Fibroblast of lung (primary cell): Measurements from ENCODE around the gene MAPKAP1. TPM values are rescaled to one million over a fixed set of nuclear protein-coding genes. Genes with fewer than 3 reads are reported as not detected.

Experiments
- DNase-seq, 2 donors: peaks; one replicate each; pipeline versions ENCODE4 v3.0.0 to v3.0.0-alpha.2; 2010; ENCODE audit warnings: low read depth in 2 of 2
- H2AFZ ChIP-seq: 2 replicates; pipeline ENCODE4 v1.5.1; 2012; ENCODE audit warnings: low read length, control low read depth, inconsistent platforms
- H3K27ac ChIP-seq: 2 replicates; pipeline ENCODE4 v1.5.1; 2011; ENCODE audit warnings: low read length, control low read depth; ENCODE audit not compliant: insufficient read depth
- H3K27me3 ChIP-seq: 2 replicates; pipeline ENCODE4 v1.5.1; 2011; ENCODE audit warnings: mild to moderate bottlenecking, low read length; ENCODE audit not compliant: control insufficient read depth, insufficient read depth
- H3K36me3 ChIP-seq: 2 replicates; pipeline ENCODE4 v1.5.1; 2011; ENCODE audit warnings: low read length; ENCODE audit not compliant: control insufficient read depth, insufficient read depth
- H3K4me1 ChIP-seq: 2 replicates; pipeline ENCODE4 v1.5.1; 2011; ENCODE audit warnings: low read length; ENCODE audit not compliant: control insufficient read depth, insufficient read depth; ENCODE audit errors: extremely low read depth
- H3K4me2 ChIP-seq: 2 replicates; pipeline ENCODE4 v1.5.1; 2011; ENCODE audit warnings: low read length, control low read depth; ENCODE audit not compliant: insufficient read depth; ENCODE audit errors: extremely low read depth
- H3K4me3 ChIP-seq, 4 experiments: fragments of 200-600 bp in 1 of 4; sonication (generic) in 1 of 4; replicated peaks in 1 of 4; 2 replicates each; pipeline ENCODE4 v1.5.1; 2011 to 2016; ENCODE audit warnings: low read length in 4 of 4, low read depth in 3 of 4, mild to moderate bottlenecking in 3 of 4, control low read depth in 2 of 4, inconsistent platforms in 1 of 4, mixed read lengths in 1 of 4; ENCODE audit not compliant: insufficient read depth in 1 of 4; ENCODE audit errors: control extremely low read depth in 1 of 4
- H3K79me2 ChIP-seq: 2 replicates; pipeline ENCODE4 v1.5.1; 2012; ENCODE audit warnings: mild to moderate bottlenecking, low read length, inconsistent platforms; ENCODE audit not compliant: control insufficient read depth, insufficient read depth
- H3K9ac ChIP-seq: 2 replicates; pipeline ENCODE4 v1.5.1; 2011; ENCODE audit warnings: mild to moderate bottlenecking, low read length, control low read depth; ENCODE audit not compliant: insufficient read depth
- H3K9me3 ChIP-seq: 2 replicates; pipeline ENCODE4 v1.5.1; 2012; ENCODE audit warnings: low read depth, low read length; ENCODE audit not compliant: control insufficient read depth, insufficient read depth
- H4K20me1 ChIP-seq: 2 replicates; pipeline ENCODE4 v1.5.1; 2011; ENCODE audit warnings: low read length; ENCODE audit not compliant: control insufficient read depth, insufficient read depth; ENCODE audit errors: extremely low read depth
- CTCF ChIP-seq, 2 donors: IDR thresholded peaks in 1 of 2; conservative IDR thresholded peaks in 1 of 2; 1 replicate in 1 of 2; 2 replicates in 1 of 2; pipeline ENCODE4 v1.5.1; 2011 to 2012; ENCODE audit warnings: low read length in 2 of 2, control low read depth in 1 of 2, inconsistent platforms in 1 of 2, low read depth in 1 of 2, mild to moderate bottlenecking in 1 of 2
- EZH2 ChIP-seq: IDR thresholded peaks from 2 replicates; pipeline ENCODE4 v1.5.1; 2012; ENCODE audit warnings: low read length, control low read depth, mild to moderate bottlenecking; ENCODE audit errors: missing control alignments
- polyA plus RNA-seq, 2 donors: library from polyadenylated mRNA; depleted of rRNA in 1 of 2; stranded (reverse) in 1 of 2; unstranded in 1 of 2; fragments of >200 nt; gene quantifications; 2 replicates each; pipeline ENCODE4 v1.2.1, GENCODE V29; 2011 to 2012; ENCODE audit warnings: missing spikeins in 1 of 2
- total RNA-seq: library from RNA; depleted of rRNA; stranded (reverse); fragments of >200 nt; gene quantifications from 2 replicates; pipeline ENCODE4 v1.2.1, GENCODE V29; 2014

The MAPKAP1 gene
- total and polyA plus RNA-seq, 2 donors (not counting 1 experiment from before 2014, with no cell fraction given) = 63.7 to 127 TPM

- Histone ChIP-seq H3K4me3 (no peak overlapping the region), H4K20me1 (no peaks in the 10 kb centered on the region), H3K9ac (no peak overlapping the region), H3K4me2 (no peak overlapping the region), H3K27me3 (no peaks in the 10 kb centered on the region), H3K4me1 (no peaks in the 10 kb centered on the region), H3K79me2 (no peaks in the 10 kb centered on the region), H2AFZ (no peak overlapping the region), H3K9me3 (no peaks in the 10 kb centered on the region), H3K36me3 (no peaks in the 10 kb centered on the region), H3K27ac (no peak overlapping the region)
- no peak for TF ChIP-seq CTCF (conservative IDR thresholded peaks at IDR 0.05 in 1 of 2, IDR thresholded peaks at IDR 0.05 in 1 of 2; ENCODE audit: low read depth in 1 of 2, low read length in 2 of 2)
- TF ChIP-seq EZH2 = no peak
- no peak for DNase-seq
Measured at GRCh38 chr9:125432715-125433385, 274.2 kb downstream of the MAPKAP1 start.

- no peaks in the 10 kb centered on the region for H3K27me3 ChIP-seq
- no peak overlapping the region for H3K9ac ChIP-seq
Measured at GRCh38 chr9:125431741-125432271, 275.2 kb downstream of the MAPKAP1 start.

GRCh38 chr9:125431012-125431305 lies 276.0 kb downstream of the MAPKAP1 start:
- no peak for TF ChIP-seq CTCF (conservative IDR thresholded peaks at IDR 0.05 in 1 of 2, IDR thresholded peaks at IDR 0.05 in 1 of 2; ENCODE audit: low read depth in 1 of 2, low read length in 2 of 2)
- Histone ChIP-seq H3K36me3 (no peaks in the 10 kb centered on the region), H3K79me2 (no peaks in the 10 kb centered on the region), H3K27ac (no peak overlapping the region), H3K4me1 (no peaks in the 10 kb centered on the region), H3K9me3 (no peaks in the 10 kb centered on the region), H2AFZ (no peak overlapping the region), H3K27me3 (no peaks in the 10 kb centered on the region), H3K4me3 (no peak overlapping the region), H4K20me1 (no peaks in the 10 kb centered on the region), H3K9ac (no peak overlapping the region), H3K4me2 (no peak overlapping the region)
- DNase-seq = no peak

More at GRCh38 chr9:125431741-125432271, 275.2 kb downstream of the MAPKAP1 start:
- Histone ChIP-seq H3K4me2 (no peak overlapping the region), H3K79me2 (no peaks in the 10 kb centered on the region), H3K4me1 (no peaks in the 10 kb centered on the region), H3K36me3 (no peaks in the 10 kb centered on the region), H3K4me3 (no peak overlapping the region), H2AFZ (no peak overlapping the region), H3K9me3 (no peaks in the 10 kb centered on the region), H3K27ac (no peak overlapping the region), H4K20me1 (no peaks in the 10 kb centered on the region)
- DNase-seq = no peak
- TF ChIP-seq EZH2 (no peak), CTCF (conservative IDR thresholded peaks at IDR 0.05 in 1 of 2, IDR thresholded peaks at IDR 0.05 in 1 of 2; ENCODE audit: low read depth in 1 of 2, low read length in 2 of 2) (no peak)
